HG03103 (cell line): Measurements from ENCODE around the gene FAM171A1.
"Not testable (repeated sequence)": the region's sequence is repeated elsewhere in the genome, so short reads cannot be mapped to it uniquely, and the experiment has no call there.

Experiments used
- ATAC-seq: cut with Tn5 transposase; IDR thresholded peaks from one replicate; pipeline ENCODE4 v1.9.1; 2021; ENCODE audit warnings: low read depth; ENCODE audit not compliant: unreplicated experiment

Gene FAM171A1

GRCh38 chr10:15321431-15322341, 49.4 kb downstream of the FAM171A1 start:
- ATAC-seq: no peak

- no peak for ATAC-seq
These were observed 50.4 kb downstream of the FAM171A1 start for GRCh38 chr10:15320522-15321203.

GRCh38 chr10:15320118-15320517, 51.0 kb downstream of the FAM171A1 start:
- no peak for ATAC-seq

DNA sequence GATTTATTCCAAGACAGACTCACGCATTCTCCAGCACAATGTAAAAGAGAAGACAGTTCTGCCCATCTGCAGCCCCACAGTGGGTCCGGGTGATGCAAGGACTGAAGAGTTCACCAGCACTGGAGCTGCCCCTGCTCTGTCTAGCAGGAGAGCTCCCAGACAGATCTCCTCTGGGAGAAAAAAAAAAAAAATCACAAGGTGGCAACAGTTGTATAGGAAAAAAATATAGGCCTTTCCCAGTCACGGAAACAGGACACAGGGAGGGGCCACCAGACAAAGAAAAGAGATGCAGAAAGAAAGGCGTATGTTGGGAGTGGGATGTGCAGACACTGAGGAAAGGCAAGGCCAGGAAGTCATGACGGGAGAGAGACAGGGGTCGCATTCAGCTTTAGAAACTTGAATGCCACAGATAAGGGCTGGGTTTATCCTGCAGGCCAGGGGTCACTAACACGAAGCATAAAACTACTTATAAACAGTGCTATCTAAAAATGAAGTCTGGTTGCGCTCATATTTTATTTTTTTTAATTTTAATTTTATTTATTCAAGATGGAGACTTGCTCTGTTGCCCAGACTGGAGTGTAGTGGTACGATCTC, 54.1 kb downstream of the FAM171A1 start:
- no peak for ATAC-seq

GRCh38 chr10:15316145-15316544, 54.9 kb downstream of the FAM171A1 start:
- no peak for ATAC-seq

DNA sequence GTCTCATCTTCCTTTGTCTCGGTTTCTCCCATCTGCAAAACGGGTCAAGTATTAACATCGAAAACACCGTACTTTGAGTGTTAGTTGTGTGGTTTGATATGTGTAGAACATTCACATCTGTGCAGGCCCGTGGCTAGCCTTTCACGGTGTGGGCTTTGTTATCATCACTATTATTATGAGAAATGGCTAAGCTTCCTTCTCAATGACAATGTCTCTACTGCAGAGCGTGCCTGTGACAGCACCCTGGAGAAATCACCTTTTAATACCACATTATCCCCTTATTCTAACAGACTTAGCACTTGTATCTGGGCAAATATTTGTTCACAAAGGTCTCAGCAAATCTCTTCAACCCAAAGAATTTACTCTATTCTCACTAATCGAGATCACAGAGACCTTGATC, 55.8 kb downstream of the FAM171A1 start:
- no peak for ATAC-seq

GRCh38 chr10:15314482-15315045, 56.5 kb downstream of the FAM171A1 start:
- no peak for ATAC-seq

- no peak for ATAC-seq
These were observed 57.2 kb downstream of the FAM171A1 start for GRCh38 chr10:15313843-15314242.

GRCh38 chr10:15313047-15313446, 58.0 kb downstream of the FAM171A1 start:
- ATAC-seq: no peak

DNA sequence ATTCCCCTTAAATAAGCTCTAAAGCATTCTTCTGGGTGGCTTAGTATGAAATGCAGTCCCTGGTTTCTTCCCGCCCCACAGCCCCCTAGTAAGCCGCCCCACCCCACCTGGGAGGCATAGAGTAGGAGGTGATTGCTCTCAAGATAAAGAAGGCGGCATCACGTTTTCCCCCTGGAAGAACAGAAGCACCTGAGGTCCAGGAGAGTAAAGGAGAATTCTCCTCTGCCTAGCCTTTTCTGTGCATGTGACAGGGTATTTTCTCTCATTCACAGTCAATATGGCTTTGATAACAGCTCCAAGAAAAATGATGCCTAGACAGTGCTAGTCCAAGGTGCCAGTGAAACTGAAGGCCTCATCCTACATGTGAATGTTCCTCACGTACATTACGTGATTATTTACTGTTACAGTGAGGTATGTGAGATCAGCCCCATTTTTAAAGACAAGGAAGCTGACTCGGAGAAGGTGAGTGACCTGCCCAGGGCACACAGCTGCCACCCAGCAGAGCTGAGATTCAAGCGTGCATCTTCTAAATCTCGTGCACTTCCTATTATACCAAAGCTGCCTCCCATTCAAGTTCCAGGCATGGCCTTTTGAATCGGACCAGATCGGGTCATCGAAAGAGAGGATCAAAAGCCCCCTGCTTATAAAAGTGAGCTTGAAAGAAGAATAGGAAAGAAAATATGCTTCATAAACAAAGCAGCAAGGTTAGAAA, 59.4 kb downstream of the FAM171A1 start:
- ATAC-seq: no peak

GRCh38 chr10:15310776-15311568, 60.1 kb downstream of the FAM171A1 start:
- no peak for ATAC-seq

GRCh38 chr10:15309221-15309620, 61.9 kb downstream of the FAM171A1 start:
- ATAC-seq: no peak

DNA sequence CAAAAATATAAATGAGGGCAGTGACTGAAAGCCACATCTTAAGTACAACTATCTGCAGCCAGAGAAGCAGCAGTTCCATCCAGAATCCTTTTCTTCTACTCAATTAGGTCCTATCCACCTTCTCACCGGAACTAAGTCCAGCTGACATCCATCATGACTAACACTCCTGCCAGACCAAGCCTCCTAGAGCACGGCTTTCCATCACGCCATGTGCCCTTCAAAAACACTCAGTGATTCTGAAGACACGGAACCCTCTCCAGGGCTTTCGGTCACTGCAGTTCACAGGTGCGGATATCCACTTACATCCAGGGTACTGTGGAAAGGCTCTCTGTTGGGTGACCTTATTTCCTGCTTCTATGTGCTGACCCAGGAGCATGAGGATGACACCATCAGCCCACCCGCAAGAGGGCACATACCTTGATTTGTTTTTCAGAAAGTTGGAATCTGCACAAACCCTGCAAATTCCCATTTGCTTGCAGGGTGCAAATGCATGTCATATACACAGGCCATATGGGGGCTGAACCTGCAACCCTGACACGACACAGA, 64.3 kb downstream of the FAM171A1 start:
- no peak for ATAC-seq

GRCh38 chr10:15305634-15306033, 65.5 kb downstream of the FAM171A1 start:
- no peak for ATAC-seq

GRCh38 chr10:15305161-15305560, 65.9 kb downstream of the FAM171A1 start:
- no peak for ATAC-seq

GRCh38 chr10:15302188-15302956, 68.7 kb downstream of the FAM171A1 start:
- not testable (repeated sequence) for ATAC-seq

DNA sequence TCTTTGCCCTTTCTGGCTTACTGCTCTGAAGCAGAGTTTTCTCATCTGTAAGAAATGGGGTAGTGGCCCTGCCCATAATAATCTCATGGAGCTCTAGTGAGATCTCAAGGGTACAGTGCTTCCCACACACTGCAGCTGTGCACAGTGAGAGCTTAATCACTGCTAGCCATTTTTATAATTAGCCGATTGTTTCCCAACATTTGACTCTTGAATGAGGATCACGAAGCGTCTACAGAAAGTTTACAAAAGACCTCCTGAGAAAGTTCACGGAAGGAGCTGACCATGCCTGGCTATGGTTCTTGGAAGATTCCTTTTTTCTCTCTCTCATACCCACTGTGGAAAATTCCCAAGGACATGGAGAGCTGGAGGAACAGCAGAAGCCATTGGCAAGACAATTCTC, 70.4 kb downstream of the FAM171A1 start:
- no peak for ATAC-seq

GRCh38 chr10:15300145-15300544, 70.9 kb downstream of the FAM171A1 start:
- ATAC-seq: no peak

- ATAC-seq: no peak
These were observed 74.4 kb downstream of the FAM171A1 start for GRCh38 chr10:15296701-15297100.
